M059J (cell line): Measurements from ENCODE around the gene TYW5. TPM values are rescaled to one million over a fixed set of nuclear protein-coding genes. Genes with fewer than 3 reads are reported as not detected.

Experiments used
- DNase-seq: peaks from one replicate; pipeline ENCODE4 v3.0.0-alpha.2; 2012; ENCODE audit warnings: low read depth
- total RNA-seq: library from RNA; depleted of rRNA; stranded (reverse); fragments of >200 nt; shearing (Covaris generic); gene quantifications from 2 replicates; pipeline ENCODE4 v1.2.3, GENCODE V29; 2014; rRNA removed

TYW5 gene, protein sequence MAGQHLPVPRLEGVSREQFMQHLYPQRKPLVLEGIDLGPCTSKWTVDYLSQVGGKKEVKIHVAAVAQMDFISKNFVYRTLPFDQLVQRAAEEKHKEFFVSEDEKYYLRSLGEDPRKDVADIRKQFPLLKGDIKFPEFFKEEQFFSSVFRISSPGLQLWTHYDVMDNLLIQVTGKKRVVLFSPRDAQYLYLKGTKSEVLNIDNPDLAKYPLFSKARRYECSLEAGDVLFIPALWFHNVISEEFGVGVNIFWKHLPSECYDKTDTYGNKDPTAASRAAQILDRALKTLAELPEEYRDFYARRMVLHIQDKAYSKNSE
- 4.7 and 6.4 TPM in 2 replicates for total RNA-seq

GRCh38 chr2:199955339-199956061 lies at the start of gene TYW5, which contains the start of gene MAIP1:
Gene TYW5, minus strand, starts transcription at chr2:199955491. Its CDS starts 21 bp downstream, at chr2:199955470.
Gene MAIP1, plus strand, starts transcription at chr2:199955582. Its CDS starts 217 bp downstream, at chr2:199955799.
- peak; percentile 77 for DNase-seq

DNA sequence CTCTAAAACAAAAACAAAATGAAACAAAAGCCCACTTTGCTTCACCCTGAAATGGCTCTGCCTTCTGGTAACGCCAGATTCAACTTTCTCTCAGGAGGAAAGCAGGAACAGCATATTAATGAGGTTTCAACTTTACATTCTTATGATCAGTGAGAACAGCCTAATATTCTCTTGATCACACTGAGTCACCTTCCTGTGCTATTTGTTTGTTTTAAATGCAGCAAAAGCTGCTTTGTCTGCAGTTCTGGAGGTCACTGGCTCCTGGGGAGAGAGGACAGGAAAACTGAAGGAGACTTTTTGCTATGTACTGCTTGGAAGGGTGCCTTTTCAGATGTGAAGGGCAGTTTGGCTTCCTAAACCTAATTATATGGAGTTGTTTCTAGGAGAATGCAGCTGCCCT lies 48.2 kb upstream of the TYW5 start:
- peak; percentile 37 for DNase-seq

DNA sequence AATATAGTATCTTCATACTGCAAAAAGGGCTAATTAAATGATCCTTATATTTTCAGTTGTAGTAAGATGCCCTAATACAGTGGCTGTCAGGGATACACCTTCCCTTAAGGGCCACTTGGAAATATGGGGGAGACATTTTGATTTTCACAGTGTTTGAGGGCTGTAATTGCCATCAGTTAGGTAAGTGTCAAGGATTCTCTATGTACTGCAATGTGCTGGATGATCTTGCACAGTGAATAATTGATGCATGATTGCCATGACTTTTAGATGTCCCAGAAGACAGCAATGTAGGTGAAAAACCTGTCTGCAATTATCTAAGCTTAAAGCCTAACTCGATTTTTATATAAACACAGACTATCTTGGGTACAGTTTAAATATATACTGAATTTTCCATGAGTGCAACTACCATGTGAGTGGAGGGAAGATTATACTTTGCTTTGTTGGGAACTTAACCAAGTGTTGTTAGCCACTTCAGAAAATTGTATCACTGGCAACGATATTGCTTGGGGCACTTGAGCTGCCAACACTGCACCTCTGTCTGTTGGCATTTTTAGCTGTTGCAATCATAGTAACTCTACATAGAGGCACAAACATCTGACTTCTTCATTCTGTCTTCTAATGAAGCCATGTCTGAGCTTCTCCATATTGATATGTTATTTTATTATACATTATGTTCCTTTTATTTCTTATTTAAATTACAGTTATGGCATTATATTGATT lies 45.3 kb upstream of the TYW5 start:
- no peak for DNase-seq

DNA sequence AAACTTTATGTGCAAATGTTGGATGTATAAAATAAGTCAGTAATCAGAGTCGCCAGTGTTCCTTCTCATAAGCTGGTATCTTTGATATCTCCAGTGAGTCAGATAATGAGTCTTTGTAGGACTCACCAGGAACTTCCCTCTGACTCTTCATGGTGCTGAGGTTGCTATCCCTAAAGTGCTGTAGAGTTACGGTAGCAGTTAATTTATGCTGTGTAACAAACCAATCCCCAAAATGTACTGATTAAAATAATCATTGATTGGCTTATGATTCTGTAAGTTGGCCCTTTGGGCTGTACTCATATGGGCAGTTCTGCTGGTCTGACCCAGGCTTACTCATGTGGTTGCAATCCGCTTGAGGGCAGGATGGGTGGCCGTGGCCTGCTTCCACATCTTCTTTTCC lies 43.9 kb upstream of the TYW5 start:
- no peak for DNase-seq

- DNase-seq: no peak
Observed at GRCh38 chr2:199997296-199997695, 42.0 kb upstream of the TYW5 start.

DNA sequence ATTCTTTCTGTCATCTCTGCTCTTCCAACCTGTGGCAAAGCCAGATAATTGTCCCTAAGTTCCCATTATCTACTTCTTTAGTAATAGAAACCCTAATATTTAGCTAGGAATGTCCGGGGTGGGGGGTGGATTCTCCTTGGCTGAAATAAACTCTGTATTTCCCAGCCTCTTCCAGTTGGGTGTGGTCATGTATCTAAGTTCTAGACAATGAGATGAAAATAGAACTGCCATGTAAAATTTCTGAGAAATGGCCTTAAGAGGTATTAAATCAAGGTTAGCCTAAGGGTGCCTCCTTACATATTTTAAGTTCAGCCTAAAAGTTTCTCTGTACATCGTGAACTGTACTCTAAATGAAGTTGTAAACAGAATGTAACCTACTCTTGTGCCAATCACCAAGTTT lies 39.6 kb upstream of the TYW5 start:
- DNase-seq: no peak

DNA sequence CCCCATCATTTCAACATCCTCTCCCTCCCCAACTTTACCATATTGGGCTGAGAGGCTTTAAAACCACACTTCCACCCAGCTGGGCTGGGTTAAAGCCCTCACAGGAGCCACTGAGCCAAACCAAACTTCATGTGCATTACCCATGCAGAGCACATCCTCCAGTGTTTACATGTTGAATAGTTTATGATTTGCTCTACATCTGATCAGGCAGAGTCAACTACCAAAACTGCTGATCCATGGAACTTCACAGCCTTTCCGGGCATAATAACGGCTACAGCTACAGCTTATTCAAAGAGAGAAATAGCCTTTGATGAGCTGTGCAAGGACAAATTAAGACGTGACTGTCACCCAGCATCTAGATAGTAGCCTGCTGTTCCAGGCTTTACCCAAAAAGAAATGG lies 39.1 kb upstream of the TYW5 start:
- DNase-seq: no peak

GRCh38 chr2:199992296-199992695 lies 37.0 kb upstream of the TYW5 start:
- DNase-seq: no peak

DNA sequence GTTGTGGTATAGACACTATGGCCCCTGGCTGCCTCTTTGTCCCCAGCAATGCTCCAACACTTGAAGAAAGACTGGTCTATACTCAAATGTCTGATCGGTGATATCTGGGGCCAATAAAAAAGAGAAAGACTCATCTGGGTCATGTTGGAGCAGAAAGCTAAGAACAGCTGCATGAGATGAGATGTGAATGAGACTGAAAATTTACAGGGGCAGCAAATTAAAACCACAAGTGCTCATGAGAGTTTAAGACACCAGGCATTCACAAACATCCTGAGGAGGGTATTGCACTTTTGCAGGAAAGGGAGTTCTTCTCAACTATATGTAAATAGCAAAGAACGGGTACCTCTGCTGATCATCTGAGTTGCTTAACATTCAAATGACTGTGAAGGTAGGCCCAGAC lies 36.4 kb upstream of the TYW5 start:
- DNase-seq: no peak

DNA sequence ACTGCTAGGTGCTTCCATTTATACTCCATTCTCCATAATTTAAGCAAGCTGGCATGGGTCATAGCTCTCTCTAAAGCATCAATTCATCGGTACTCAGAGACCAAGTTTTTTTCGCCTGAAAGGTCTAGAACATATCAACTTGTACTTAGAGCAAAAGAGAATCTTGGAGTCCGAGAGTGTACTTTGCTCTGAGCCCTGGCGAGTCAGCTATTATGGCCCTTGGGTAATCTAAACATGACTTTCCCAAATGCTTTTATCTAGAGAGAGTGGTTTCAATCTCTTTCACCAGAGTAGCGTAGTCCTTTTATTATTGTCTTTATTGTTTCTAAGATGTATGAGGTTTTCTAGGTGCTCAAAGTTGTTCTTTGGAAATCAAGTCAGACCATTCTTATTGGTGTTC lies 34.5 kb upstream of the TYW5 start:
- DNase-seq: no peak

DNA sequence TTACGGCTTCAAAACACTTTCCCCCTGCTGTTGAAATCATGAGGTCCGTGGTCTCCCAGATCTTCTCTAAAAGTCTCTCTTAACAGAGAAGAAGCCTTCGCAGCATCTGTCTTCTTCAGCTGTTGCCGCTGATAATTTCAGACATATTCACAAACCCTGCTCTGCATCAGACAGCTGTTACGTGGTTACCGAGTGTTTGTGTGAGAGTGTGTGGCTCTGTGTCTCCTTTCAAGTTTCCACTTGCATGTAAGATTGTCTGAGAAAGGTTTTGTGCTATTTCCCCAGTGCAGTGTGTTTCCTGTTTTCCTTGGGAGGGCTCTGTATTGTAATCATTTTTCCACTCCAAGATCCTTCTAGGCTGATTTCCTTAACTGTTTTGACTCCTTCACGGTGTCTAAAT lies 32.9 kb upstream of the TYW5 start:
- no peak for DNase-seq

GRCh38 chr2:199987586-199987985 lies 32.3 kb upstream of the TYW5 start:
- no peak for DNase-seq

- DNase-seq: peak; percentile 75
Observed at GRCh38 chr2:199985625-199986207, 30.4 kb upstream of the TYW5 start.

DNA sequence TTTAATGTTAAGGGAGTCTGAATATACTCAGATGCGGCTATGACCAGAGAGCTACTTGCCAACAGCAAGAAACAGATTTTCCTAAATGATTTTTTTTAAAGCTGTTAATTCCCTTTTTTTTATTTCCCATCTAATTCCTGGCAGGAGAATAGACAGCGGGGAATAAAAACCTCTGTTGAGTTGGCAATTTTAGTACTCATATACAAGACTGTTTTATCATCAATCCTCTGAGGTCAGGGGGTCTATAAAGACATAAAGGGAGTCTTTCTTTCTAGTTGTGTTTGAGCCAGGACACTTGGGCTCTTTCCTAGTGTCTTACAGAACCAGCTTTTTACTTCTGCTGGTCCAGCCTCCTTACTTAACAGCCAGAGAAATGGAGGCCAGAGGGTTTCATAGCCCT lies 29.5 kb upstream of the TYW5 start:
- no peak for DNase-seq

- no peak for DNase-seq
Observed at GRCh38 chr2:199984159-199984558, 28.9 kb upstream of the TYW5 start.

DNA sequence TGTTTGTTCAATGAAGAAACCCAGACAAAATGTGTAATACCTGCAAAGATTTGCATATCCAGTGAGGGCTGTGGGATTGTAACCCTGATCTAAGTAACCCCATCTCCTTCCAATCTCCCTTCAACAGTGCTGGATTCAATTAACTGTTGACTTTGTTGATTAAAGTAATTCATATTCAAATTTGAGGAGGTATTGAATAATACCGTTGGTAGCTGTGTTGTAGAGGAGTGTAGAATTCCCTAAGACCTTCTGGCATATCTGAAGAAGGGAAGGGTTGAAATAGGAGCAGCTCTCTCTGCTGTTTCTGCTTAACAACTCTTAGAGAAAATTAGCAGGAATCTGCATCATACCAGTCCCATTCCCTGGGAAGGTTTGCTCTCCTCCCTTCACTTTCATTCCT lies 28.2 kb upstream of the TYW5 start:
- DNase-seq: no peak

DNA sequence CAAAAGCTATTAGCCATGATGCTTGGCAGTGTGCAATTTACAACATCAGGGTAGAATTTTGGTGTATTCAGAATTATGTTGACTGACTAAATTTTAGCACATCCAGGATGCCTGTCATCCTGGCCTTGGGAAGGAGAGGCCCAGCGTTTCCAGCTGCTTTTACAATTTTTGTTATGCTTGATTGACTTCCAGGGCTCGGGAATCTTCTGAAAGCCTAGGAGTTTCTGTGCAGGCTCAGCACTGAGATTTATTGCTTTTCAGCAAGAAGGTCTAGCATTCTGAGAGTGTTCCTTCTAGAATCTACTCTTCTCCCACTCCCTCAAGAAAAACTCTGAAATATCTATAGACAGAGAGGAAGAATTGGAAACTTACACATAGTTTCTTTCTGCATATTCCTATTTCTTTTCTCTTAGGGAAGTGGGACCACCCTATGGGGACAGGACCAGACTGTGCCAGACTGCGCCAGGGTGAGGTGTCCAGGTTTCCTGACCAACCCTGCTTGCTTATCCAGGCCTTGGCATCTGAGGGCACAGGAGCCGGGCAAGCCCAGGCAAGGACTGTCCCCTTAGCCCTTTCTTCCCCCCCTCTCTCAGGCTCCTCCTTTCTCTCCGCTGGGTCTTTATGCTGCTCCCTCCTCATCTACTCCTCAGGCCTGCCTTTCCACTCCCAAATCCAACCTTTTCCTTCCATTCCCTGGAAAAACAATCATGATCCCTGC lies 27.0 kb upstream of the TYW5 start:
- no peak for DNase-seq

GRCh38 chr2:199979832-199980628 lies 24.7 kb upstream of the TYW5 start:
- DNase-seq: peak; percentile 75

DNA sequence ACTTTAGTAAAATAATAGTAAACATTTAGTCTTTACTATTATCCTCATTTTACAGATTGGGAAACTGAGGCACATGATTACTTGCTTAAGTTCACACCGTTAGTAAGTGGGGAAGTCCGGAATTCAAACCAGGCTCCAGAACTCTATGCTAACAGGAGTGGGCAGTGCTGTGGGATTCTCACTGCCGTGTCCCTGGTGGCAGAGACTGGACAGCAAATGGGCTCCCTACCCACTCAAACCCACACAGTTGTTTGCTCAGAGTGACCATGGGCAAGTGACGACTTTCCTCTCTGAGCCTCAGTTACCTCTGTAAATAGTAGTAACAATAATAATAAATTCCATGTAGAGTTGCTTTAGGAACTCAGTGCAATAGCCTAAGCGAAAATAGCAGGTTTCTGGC lies 24.1 kb upstream of the TYW5 start:
- DNase-seq: no peak

DNA sequence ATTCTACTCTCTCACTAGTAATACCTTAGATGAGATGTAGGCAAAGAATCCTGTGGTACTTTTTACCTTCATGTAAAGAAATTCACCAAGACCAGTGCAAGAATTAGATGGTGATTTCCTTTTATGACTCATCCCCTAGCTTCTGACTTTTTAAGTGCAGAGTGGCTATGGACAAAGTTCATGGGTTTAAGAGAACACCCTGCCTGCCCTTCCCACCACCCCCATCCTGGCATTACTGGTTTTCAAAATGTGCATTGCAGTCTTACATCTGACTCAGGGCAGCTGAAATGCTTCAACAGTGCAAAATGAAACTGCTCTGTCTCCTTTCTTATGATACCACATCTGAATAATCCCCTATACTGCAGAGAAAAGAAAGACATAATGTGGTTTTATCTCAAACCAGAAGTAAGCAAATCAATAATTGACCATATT lies 22.7 kb upstream of the TYW5 start:
- peak; percentile 73 for DNase-seq
